GM19324 (cell line): Measurements from ENCODE around the gene KRT80.

Experiments
- ATAC-seq: cut with Tn5 transposase; IDR thresholded peaks from one replicate; pipeline ENCODE4 v1.9.1; 2021; ENCODE audit warnings: mild to moderate bottlenecking, moderate library complexity; ENCODE audit not compliant: unreplicated experiment, low FRiP score

Gene KRT80

DNA sequence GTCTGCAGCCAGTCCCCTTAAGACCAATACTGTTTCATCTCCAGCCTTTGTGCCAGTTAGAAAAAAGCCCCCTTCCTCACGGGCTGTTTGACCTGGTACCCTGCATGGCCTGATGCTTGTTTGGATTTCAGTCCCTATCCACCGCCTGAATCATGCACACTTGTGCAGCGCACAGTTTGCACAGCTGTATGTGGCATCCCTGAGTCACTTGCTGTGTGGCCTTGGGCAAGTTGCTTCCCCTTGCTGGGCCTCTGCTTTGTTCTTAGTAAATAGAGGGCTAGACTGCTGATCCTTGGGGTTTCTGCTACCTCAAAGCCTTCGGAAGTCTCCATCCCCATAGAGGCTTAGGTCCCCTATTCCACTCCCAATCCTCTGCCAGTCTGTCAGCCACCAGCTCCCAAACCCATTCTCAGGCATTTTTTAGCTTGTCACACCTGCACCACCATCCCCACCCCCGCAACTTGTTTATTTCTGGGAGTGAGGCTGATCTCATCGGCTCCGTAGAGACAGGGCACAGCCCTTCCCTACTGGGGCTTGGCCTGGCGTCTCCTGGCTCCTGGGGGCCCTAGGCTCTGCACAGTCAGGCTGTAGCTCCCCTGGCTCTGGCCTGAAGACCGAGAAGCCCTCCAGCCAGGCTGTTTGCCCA, 8.8 kb downstream of the KRT80 start:
- no peak for ATAC-seq

DNA sequence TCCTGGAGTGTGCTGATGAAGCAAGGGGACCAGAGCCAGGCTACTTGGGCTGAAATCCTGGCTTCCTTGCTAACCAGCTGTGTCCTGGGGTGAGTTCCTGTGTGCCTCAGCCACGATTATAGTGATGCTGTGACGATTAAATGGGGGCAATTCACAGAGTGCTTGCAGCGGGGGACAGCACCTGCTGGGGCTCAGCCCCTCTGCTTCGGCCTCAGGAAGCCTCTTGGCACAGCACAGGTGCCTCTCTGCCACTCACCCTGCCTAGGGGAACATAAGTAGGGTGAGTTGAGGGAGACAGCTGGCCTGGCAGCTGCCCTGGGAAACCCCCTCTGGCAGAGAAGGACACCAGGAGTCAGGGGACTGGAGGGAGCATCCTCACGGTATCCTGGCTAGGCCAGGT, 9.4 kb downstream of the KRT80 start:
- no peak for ATAC-seq

DNA sequence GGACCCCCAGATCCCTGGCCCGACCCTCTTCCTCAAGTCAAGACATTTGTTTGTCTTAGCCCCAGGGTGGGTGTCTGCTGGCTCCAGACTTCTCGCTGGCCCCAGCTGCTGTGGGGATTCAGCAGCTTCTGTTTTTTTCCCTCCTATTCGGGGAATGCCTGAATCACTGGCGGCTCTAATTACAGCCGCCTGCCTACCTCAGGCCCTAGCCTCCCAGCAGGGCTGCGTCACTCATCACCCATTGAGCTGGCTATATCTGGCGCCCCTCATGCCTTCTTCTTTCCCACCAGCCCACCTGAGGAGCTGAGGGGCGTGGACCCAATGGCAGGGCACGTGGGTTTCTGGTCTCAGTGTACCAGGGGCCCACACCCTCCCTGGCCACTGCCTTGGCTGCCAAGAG, 10.1 kb downstream of the KRT80 start:
- ATAC-seq: no peak

DNA sequence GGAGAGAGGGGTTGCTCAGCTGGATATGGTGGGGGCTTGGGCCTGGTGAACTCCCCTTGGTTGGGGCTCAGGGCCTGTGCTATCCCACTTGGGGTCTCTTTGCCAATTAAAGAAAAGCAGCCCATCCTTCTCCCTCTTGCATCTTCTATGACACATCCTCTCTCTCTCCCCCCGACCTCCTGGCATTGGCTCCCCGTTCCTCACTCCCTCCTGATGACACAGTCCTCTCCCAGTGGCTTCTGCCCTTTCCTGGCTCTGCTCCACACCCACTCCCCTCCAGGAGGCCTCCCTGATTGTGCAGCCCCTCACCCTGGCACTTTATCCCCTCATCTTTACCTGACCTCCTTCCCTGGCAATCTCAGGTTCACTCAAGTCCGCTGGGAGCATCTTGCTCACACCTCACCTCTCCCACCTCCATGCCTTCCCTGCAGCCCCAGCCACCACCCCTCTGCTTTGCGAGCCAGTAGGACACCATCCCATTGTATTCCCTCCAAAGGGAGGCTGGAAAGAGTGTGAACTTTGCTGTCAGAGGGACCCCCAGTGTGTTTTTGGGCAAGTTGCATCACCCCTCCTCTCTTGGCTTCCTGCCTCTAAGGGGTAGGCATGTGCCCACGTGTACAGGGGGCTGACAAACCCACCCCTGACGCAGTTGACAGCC, 10.7 kb downstream of the KRT80 start:
- ATAC-seq: no peak

DNA sequence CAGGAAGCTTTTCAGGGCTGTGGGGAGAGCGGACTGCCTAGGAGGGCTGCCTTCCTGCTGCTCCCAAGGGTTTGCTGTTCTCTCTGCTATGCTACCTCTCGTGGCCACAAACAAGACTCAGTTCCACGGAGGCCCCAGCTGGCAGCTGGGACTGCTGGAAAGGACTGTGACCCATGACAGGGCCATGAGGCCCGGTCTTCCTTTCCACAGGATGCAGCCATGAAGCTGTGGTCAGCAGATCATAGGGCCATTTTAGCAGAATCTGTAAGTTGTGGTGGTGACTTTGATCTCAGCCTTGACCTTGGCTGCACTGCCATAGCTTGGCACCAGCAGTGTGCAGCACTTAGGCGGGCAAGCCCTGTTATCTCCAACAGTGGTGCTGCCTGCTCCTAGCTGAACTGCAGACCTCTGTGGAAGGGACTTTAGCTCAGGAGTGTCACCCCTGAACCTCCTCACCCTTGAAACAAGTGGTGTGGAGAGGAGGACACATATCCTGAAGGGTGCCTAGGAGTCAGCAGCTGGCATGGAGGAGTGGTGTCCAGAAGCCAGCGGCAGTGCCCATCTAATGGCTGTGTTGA, 12.3 kb downstream of the KRT80 start:
- no peak for ATAC-seq

DNA sequence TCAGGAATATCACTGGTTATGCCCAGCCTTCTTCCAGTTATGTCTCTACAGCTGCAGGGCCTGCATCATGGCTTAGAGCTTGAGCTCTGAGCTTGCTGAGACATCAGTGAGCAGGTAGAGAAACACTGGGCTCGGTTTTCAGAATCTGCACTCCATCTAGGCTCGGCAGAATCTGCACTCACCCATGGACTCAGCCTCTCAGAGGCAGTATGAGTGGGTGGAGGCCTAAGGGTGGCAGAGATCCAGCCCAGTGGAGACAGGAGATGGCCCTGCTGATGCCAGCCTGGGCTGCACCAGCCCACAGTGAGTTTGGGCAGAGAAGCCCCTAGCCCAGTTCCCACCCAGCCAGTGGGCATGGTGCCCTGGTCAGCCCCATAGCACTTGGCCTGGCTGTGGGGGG, 12.8 kb downstream of the KRT80 start:
- no peak for ATAC-seq

DNA sequence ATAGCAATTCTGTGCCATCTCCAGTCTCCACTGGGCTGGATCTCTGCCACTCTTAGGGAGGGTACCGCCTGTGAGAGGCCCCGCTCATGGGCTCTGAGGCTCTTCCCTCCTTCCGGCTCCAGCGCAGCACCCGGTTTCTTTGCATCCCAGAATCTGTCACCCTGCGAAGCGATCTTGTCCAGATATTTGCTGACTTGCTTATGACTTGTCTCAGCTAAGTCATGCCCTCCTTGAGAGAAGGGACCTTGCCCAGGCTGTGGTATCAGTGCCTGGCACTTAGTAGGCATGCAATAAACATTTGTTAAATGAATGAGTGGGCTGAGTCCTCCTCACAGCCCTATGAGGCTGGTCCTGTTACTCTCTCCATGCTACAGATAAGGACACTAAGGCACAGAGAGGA, 13.4 kb downstream of the KRT80 start:
- ATAC-seq: no peak

DNA sequence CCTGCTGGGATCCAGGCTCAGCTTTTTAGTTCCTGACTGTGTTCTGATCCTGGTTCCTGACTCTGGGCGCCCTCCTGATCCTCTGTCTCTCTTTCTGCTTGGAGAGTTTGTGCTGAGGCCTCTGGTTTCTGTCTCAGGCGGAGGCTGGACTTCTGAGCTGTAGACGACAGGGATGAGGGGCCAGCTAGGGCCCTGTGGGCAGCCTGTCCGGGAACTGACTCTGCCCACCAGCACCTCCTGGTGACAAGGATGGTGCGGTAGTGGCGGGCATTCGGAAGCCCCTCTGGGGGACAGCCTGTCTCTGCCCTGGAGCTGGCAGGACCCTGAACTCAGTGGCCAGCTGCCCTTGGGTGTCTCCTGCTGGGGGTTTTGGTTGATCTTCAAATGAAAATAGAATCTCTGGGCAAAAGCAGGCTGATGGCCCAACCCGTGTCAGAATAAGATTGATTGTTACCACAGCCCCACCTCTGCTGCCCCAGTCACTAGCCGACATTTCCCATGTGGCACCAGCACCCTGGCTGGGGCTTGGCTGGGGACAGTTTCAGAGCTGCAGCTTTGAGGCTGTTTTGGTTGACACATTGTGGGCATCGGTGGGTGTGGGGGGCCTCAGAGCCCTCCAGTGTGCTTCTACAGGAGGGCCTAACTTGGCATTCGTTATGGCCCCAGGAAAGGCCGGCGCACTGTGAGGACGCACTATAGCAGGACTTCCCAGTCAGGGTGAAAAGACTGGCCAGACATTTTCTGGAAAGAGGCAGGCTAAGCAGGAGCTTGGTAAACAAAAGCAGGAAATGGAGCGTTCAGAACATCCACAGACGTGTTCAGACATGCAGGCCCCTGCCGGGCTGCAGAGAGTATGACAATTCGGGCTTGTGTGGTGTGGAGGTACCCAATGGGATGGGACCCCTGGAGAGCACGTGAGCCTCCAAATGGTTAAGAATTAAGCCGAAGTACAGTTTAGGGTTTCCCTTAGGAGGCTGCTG, 16.2 kb downstream of the KRT80 start:
- ATAC-seq: no peak

DNA sequence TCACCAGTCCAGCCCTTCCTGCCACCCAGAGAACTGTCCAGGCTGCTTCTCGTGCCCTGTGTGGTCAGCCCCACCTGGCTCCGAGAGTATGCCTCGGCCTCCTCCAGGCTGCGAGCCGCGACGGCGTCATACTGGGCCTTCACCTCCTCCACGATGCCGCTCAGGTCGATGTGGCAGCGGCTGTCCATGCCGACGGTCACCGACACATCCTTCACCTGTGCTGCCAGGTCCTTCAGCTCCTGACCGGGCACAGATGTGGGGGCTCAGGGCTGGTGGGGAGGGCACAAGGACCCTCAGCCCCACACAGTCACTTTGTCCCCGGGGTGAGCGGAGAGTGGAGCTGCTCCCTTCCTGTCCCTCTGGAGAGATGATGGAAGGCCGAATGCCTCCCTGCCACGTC, 18.3 kb downstream of the KRT80 start:
- ATAC-seq: no peak

DNA sequence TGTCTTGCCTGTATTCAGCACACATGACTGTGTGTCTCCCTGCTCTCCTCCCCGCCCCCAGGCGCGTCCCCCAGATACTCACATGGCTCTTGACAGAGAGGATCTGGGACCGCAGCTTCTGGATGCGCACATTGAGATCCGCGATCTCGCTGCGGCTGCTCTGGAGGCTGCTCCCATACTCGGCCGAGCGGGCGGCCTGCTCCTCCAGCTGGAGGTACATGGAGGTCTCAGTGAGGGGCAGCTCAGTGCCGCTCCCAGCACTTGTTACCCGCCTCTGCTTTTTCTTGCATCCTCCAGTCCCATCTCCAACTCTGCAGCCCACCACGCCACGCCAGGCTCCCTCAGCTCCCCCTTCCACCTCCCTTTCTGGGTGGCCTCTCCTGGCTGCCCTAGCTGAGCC, 18.9 kb downstream of the KRT80 start:
- no peak for ATAC-seq

DNA sequence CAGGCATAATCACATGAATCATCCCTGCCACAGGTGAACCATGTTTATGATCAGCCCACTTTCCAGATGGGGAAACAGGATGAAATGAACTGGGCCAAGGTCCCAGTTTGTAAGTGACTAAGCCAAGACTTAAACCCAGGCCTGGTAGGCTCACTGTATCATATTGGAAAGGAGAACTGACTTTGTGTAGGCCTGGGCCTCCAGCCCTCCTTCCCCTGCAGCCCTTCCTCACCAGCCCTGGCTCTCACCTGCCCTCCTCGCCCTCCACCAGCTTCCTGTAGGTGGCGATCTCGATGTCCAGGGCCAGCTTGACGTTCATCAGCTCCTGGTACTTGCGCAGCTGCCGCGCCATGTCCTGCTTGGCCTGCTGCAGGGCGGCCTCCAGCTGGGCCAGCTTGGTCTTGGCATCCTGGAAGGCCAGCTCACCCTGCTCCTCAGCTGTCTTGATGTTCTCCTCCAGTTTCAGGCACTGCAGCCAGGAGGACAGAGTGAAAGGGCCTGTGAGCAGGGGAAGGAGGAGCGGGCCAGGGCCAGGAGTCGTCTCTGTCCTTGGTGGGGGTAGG, 19.8 kb downstream of the KRT80 start:
- no peak for ATAC-seq

DNA sequence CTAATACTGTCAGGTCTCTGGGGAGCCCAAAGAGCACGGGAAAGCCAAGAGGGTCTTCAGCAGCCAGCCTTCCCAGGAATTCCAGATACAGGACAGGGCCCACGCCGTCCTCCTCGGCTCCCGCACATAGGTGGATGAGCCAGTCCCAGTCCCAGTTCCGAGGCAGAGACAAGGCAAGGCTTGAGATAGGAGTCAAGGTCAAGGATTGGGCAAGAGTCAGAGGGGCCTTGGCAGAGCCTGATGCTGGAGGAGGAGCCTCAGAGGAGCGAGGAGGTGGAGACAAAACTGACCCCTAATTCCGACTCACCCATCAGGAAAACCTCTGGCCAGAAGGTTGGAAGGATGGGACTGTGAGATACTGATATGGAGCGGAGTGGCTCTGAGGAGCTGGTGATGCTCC, 21.0 kb downstream of the KRT80 start:
- ATAC-seq: no peak

DNA sequence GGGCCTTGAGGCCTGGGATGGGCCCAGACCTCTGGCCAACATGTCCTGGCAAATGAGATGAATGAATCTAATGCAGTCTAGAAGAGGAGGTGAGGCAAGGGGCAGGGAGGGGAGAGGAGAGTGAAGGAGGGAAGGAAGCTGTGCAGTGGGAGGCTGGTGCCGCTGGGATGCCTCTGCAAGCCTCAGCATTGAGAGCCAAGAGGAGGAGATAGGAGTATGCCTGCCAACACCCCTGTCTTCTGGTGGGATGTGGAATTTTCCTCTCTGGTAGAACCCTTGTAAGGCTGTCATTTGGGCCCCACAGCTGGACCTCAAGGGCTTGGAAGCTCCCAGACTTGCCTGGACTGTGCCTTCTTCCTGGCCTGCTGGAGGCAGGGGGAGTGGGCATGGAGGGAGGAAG, 21.9 kb downstream of the KRT80 start:
- no peak for ATAC-seq

DNA sequence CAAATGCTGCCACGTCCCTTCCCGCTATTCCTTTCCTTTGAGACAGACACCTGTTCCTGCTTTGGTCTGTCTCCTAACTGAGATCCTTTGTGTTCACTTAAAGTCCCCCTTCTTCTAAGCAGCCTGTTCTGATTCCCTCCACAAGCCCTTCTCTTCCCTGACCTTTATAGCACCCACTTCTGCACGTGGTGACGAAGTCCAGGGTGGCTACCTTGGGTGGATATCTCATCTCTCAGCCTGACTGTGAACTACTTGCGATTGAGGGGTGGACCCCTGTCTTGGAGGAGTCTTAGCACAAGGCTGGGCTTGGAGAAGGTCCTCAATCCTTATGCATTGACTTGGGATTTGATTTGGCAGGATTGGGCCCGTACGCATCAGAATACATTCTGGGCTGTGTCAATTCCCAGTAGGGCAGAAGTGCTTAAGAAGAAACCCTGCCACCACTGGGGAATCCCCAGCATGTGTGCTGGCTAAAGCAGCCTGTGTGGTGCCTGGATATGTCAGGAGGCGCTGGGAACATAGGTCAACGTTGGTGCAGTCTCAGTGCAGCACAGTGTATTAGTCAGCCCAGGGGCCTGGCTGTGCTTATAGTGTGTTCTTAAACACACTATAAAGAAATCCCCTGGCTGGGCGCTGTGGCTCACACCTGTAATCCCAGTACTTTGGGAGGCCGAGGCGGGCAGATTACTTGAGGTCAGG, 23.6 kb downstream of the KRT80 start:
- no peak for ATAC-seq

DNA sequence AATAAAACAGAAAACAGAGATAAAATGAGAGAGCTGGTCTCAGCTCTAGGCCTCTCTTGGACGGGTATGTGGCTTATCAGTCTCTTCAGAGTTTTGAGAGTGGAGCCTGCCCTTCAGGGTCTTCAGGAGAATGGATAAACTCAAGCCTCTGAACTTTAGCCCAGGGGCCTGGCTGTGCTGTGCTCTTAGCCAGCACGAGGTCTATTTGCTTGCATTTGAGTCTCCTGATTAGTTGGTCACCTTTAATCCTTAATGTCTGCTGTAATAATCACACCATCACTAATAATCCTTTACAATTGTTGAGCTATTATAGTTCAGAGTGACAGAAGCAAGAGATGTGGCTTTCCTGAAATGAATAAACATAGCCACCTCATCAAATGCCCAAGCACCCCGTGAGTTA, 24.3 kb downstream of the KRT80 start:
- no peak for ATAC-seq

DNA sequence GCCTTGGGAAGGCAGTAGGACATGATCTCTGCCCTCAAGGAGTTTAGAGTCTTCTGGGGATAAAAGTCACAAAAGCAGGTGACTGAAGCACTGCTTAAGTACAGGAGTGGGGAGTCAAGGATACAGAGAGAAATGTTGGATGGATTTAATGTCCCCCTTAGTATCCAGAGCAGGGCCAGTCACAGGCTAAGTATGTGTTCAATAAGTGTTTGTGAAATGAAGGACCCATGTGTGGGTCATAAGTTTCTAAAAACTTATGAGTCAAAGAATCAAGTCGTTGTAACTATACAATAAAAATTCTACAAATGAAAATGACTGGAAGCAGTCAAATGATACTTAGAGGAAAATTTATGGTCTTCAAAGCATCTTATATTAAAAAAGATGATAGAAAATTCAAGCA, 25.1 kb downstream of the KRT80 start:
- no peak for ATAC-seq

DNA sequence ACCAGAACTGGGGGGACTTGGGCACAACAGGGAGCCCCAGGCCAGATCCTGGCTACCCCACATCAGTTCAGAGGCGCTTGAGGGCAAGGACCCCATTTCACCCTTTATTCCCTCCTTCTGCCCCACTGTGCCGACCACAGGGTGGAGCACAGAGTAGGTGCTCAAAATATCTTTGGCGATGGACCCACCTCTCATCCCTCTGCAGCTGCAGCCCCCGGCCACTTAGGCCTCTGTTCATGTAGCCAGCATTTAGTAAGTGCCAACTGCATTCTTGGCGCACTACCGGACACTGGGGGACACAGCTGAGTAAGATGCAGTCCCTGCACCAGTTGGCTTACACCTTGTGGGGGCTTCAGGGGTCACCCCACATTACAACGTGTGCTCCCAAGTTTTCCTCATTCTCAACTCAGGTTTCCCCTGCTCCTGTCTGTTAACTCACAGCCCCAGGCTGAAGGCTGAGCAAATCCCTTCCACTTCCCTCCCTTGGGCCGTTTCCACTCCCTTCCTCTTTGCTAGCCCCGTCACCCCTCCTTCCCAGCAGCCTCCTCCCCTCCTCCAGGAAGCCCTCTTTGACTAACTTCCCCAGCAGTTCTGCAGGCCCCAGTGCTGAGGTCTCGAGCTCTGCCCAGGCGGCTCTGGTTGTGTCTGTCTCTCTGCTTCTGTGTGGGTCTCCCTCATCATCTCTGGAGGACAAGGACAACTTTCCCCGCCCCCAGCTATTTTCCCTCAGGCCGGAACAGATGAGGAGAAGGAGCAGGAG, 26.5 kb downstream of the KRT80 start:
- ATAC-seq: no peak

DNA sequence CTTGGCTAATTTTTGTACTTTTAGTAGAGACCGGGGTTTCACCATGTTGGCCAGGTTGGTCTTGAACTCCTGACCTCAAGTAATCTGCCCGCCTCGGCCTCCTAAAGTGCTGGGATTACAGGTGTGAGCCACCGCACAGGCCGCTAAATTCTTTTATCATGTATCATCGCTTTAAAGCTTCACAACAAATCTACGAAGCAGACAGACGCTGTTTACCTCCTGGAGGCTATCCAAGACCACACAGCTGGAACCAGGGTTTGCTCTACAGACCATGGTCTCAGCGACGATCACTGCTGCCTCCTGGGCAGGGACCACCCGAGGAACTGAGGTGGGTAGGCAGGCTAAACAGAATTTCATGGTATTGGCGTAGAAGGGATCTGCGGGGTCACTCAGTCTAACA, 27.2 kb downstream of the KRT80 start:
- no peak for ATAC-seq

DNA sequence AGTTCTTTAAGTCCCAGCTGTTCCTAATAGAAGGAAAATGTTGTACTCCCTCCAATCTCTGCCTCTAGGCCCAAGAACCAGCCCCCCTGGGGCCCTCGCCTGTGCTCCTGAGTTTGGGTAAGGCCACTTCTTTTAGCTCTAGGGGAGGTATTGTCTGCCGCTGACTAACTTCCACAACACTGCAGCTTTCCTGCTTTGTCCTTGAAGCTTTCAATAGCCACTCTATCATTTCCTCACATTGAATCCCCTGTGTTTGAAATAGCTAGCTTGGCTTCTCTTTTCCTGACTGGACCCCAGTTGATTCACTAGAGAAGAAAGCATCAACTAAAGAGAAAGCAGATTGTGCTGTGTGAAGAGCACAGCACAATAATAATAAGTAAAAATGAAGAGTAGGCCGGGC, 28.8 kb downstream of the KRT80 start:
- no peak for ATAC-seq

DNA sequence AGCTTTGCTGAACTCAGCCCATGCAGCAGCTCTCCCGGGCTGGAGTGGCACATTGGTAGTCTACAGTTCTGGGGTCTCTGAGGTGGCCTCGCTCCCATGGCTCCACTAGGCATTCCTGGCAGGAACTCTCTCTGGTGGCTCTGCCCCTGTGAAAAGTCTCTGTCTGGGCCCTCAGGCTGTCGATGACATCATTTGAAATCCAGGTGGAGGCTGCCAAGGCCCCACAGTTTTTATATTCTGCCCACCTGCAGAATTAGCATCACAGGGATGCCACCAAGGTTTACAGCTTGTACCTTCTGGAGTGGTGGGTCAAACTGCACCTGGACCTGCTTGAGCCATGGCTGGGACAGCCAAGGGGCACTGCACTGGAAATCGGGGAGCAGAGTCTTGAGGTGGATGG, 31.6 kb downstream of the KRT80 start:
- ATAC-seq: no peak
